HAP-1 (cell line): ENCODE results near the gene CCDC60.

ENCODE experiments used
- DNase-seq, 2 experiments: peaks; one replicate each; pipeline ENCODE4 v3.0.0-alpha.2; 2016 to 2020; ENCODE audit warnings: low spot score in 2 of 2
- H3K27me3 ChIP-seq: fragments of 250-450 bp; sonication (Bioruptor Pico); 2 replicates; pipeline ENCODE4 v1.5.1; 2020; ENCODE audit warnings: low read depth, mild to moderate bottlenecking, moderate library complexity
- H3K36me3 ChIP-seq: fragments of 250-450 bp; sonication (Bioruptor Pico); replicated peaks from 2 replicates; pipeline ENCODE4 v1.5.1; 2020; ENCODE audit warnings: mild to moderate bottlenecking
- H3K4me1 ChIP-seq: fragments of 250-450 bp; sonication (Bioruptor Pico); 2 replicates; pipeline ENCODE4 v1.5.1; 2020; ENCODE audit warnings: mild to moderate bottlenecking
- H3K4me3 ChIP-seq: fragments of 250-450 bp; sonication (Bioruptor Pico); 2 replicates; pipeline ENCODE4 v1.5.1; 2020; ENCODE audit warnings: mild to moderate bottlenecking, moderate library complexity
- H3K9me3 ChIP-seq: fragments of 250-450 bp; sonication (Bioruptor Pico); 2 replicates; pipeline ENCODE4 v1.5.1; 2020; ENCODE audit warnings: mild to moderate bottlenecking, moderate library complexity
- in situ Hi-C: fragments of 300-500 bp; cut with MboI; formaldehyde crosslinking; loops from 3 replicates; pipeline ENCODE4 v1.14.3; 2020; ENCODE audit warnings: low sequenced_read_pairs, inconsistent platforms, mixed read lengths

The CCDC60 gene

DNA sequence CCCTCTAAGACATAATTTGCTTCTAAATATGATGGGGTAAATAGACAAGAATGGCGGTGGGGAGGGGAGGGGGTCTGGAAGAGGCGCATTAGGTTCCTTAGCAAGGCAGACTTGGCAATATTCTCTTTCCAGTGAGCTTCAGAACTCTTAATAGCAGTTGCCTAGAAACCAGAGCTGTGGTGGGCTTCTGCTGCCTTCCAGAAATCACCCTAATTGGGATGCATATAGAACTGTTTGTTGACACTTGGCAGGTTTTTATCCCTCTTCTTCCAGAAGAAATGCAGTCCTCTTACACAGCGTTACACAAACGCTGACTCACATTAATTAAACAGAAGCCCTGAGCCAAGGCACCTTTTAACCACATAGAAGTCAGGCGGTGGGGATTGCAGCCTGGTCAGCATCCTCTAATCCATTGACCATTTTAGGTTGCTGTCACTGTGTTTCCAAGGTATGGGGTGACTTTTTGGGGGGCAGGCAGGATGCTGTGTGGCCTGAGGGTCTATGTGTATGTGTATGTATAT lies 114.1 kb downstream of the CCDC60 start:
- Histone ChIP-seq H3K36me3 (no peaks in the 10 kb centered on the region), H3K27me3 (no peaks in the 10 kb centered on the region), H3K9me3 (no peaks in the 10 kb centered on the region), H3K4me1 (no peaks in the 10 kb centered on the region), H3K4me3 (no peak overlapping the region)
- no peak for DNase-seq
- in situ Hi-C loops = no loop called here

DNA sequence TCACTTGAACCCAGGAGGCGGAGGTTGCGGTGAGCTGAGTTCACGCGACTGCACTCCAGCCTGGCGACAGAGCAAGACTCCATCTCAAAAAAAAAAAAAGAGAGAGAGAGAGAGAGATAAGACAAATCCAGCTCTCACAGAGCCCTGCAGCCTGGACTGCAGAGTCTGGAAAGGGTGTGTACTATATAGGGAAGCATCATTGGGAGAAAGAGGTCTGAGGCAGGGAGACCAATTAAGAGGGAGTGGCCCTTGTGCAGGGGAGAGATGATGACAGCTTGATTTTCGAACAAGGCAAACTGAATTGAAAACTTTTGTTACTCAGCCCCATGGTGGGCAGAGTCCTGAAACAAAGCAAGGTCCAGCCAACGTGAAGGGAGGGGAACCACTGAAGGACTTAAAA lies 116.2 kb downstream of the CCDC60 start:
- Histone ChIP-seq H3K27me3 (no peaks in the 10 kb centered on the region), H3K9me3 (no peaks in the 10 kb centered on the region), H3K4me1 (no peaks in the 10 kb centered on the region), H3K36me3 (no peaks in the 10 kb centered on the region), H3K4me3 (no peak overlapping the region)
- no peak for DNase-seq
- in situ Hi-C loops = no loop called here

DNA sequence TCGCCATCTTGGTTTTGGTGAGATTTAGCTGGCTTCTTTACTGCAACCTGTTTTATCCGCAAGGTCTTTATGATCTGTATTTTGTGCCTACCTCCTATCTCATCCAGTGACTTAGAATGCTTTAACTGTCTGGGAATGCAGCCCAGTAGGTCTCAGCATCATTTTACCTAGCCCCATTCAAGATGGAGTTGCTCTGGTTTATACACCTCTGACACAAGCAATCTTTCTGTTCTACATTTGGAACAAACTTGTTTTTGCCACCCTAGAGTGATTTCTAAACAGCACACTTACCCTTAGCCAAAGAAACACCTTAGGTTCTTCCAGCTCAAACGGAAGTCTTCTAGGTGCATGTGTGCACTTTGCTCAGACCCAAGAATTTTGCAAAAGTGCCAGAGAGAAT lies 122.3 kb downstream of the CCDC60 start:
- in situ Hi-C loops = no loop called here
- H3K9me3 ChIP-seq = no peaks in the 10 kb centered on the region; the same call in 1 of the 2 replicates
- no peaks in the 10 kb centered on the region for H3K27me3 ChIP-seq
- no peaks in the 10 kb centered on the region for H3K36me3 ChIP-seq
- DNase-seq = no peak
- H3K4me3 ChIP-seq = no peak overlapping the region
- no peaks in the 10 kb centered on the region for H3K4me1 ChIP-seq

DNA sequence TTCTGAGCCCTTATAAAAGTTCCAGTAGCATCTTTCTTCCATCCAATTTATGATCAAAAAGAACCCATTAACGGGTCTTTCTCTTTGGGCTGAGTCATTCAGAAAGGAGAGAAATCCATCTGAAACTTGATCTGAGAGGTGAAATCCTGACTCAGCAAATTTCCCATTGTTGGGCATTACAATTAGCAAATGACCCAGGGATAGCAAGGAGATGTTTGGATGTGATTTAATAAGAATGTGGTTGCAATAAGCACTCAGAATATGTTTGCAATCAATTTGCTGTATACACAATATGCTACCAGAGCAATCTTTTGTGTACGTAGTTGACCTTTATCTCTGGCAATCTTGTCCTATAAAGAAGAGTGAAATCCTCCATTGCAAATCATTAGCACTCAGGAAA lies 122.7 kb downstream of the CCDC60 start:
- H3K4me1 ChIP-seq = no peaks in the 10 kb centered on the region
- no peaks in the 10 kb centered on the region for H3K27me3 ChIP-seq
- no peaks in the 10 kb centered on the region for H3K36me3 ChIP-seq
- H3K9me3 ChIP-seq = no peaks in the 10 kb centered on the region; the same call in 1 of the 2 replicates
- in situ Hi-C loops = no loop called here
- no peak for DNase-seq
- H3K4me3 ChIP-seq = no peak overlapping the region

DNA sequence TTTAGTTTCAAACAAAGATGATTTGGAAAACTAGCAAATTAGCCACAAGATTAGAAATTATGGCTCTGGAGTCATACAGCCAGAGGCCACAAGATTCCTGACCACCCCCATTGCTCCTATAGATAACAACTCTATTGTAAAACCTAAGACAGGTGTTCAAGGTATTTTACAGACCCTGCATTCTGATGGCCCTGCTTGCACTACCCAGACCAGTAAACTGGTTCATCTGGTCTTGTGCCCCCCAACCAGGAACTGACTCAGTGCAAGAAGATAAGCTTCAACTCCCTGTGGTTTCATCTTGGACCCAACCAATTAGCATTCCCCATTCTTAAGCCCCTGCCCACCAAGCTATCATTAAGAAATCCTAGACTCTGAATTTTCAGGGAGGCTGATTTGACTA lies 125.0 kb downstream of the CCDC60 start:
- Histone ChIP-seq H3K4me3 (no peak overlapping the region), H3K36me3 (no peaks in the 10 kb centered on the region), H3K27me3 (no peaks in the 10 kb centered on the region), H3K4me1 (no peaks in the 10 kb centered on the region), H3K9me3 (no peaks in the 10 kb centered on the region; the same call in 1 of the 2 replicates)
- in situ Hi-C loops = no loop called here
- no peak for DNase-seq

DNA sequence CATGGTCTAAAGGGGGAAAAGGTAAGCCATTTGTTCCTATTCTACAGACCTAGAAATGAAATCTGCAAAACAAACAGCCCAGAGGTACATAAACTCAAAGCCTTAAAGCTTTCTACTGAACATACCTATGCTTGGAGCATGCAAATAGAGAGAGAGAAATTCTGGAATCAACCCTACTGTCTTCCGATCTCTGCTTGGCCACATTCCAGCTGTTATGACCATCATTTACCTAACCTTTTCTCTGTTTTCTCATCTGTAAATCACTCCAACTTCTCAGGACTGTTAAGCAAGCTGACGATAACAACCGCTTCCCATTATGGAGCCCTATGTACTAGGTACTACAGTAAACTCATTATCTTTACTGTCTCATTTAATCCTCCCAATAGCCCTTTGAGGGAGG lies 126.3 kb downstream of the CCDC60 start:
- Histone ChIP-seq H3K36me3 (no peaks in the 10 kb centered on the region), H3K4me1 (no peaks in the 10 kb centered on the region), H3K27me3 (no peaks in the 10 kb centered on the region), H3K4me3 (no peak overlapping the region), H3K9me3 (no peaks in the 10 kb centered on the region; the same call in 1 of the 2 replicates)
- in situ Hi-C loops = no loop called here
- no peak for DNase-seq

DNA sequence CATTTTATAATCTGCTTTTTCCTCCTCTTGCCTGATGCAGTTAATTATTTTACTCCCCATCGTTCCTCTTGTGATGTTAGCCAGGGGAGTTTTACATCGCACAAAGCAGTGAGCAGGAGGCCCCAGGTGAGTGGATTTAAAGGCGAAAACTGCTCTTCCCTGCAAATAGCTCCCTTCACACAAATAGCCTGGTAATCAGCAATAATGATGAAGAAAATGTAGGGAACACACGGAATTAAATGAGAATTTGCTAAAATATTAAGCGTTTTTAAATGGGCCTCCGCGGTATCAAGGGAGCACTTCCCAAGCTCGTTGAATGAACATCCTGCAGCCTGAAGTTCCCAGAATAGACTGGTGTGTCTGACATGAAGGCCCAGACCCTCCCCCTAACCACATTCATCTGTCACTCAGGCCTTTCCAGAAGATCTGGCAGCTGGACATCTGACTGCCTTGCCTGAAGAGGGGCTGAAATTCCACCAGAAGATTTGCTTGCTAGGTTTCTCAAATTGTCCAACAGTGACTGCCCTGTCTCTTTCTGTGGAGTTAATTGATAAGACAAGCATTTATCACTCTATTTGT lies 127.2 kb downstream of the CCDC60 start:
- Histone ChIP-seq H3K27me3 (no peaks in the 10 kb centered on the region), H3K4me3 (no peak overlapping the region), H3K9me3 (no peaks in the 10 kb centered on the region; the same call in 1 of the 2 replicates), H3K4me1 (no peaks in the 10 kb centered on the region), H3K36me3 (no peaks in the 10 kb centered on the region)
- DNase-seq = no peak
- in situ Hi-C loops = no loop called here

DNA sequence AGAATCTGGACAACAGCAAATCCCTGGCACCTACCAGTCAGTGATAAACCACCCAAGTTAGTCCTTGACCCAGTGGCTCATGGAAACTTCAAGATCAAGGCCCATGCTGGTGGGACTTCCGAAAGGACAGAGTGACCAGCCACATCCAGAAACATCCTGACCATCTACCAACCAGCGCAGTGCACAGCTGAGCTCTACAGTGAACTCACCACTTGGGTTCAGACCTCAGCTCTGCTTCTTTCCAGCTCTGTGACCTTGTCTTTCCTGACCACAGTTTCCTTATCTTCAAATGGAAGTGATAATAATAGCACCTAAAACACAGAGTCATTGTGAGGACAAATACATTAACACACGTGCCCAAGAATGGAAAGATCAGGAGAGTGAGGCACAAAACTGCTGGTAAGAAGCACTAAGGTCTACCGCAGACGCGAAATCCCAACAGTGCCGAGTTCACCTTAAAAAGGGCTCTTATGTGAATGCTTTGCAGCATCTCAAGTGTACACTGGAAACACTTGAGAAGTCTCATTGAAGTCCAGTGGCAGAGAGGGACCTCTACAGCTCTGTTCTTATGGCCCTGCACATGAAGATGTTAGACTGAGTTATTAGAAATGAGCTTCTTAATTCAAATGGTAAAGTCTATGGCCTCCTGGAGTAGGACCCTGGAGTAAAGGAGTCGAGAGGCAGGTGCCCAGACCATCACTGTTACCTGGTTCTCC lies 128.8 kb downstream of the CCDC60 start:
- H3K27me3 ChIP-seq = no peaks in the 10 kb centered on the region
- in situ Hi-C loops = no loop called here

DNA sequence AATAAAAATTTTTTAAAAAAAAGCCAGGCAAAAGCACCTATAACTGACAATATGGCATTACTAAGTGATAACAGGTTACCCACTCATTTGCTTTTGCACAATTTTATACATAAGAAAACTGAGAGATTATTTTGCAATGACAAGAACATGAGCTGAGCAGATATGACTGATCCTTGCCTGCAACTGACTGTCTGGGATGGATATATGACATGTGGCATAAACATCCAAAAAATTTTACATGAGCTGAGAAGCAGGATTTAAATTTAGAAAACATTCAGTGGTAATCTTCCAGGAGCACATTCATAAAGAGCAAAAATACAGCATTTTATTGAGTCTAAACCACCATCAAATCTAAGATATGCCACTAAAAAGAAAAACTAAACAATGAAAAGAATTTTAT lies 133.8 kb downstream of the CCDC60 start:
- no peaks in the 10 kb centered on the region for H3K4me1 ChIP-seq
- H3K4me3 ChIP-seq = no peak overlapping the region
- H3K9me3 ChIP-seq = no peaks in the 10 kb centered on the region
- in situ Hi-C loops = no loop called here
- no peaks in the 10 kb centered on the region for H3K36me3 ChIP-seq
- no peaks in the 10 kb centered on the region for H3K27me3 ChIP-seq
- DNase-seq = no peak

More for the DNA sequence above, 128.8 kb downstream of the CCDC60 start:
- Histone ChIP-seq H3K36me3 (no peaks in the 10 kb centered on the region), H3K9me3 (no peaks in the 10 kb centered on the region; the same call in 1 of the 2 replicates), H3K4me1 (no peaks in the 10 kb centered on the region), H3K4me3 (no peak overlapping the region)
- DNase-seq = no peak

DNA sequence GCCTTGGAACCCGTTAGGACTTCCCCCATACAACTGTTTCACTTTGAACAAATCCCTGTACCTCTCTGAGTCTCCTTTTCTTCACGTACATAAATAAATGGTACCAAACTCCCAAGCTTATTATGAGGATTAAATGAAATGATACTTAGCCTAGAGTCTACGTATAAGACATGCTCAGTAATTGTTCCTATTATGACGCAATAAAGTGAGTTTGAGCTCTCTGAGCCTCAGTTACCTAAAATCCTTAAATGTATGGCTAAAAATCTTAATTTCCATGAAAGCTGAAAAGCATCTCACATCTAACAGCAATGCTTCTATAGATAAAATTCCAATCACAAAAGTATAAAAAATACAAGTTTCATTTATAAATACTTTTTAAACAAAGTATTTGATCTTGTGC lies 141.1 kb downstream of the CCDC60 start:
- Histone ChIP-seq H3K4me1 (no peaks in the 10 kb centered on the region), H3K36me3 (no peaks in the 10 kb centered on the region), H3K9me3 (no peaks in the 10 kb centered on the region), H3K27me3 (no peaks in the 10 kb centered on the region), H3K4me3 (no peak overlapping the region)
- in situ Hi-C loops = no loop called here
- no peak for DNase-seq

DNA sequence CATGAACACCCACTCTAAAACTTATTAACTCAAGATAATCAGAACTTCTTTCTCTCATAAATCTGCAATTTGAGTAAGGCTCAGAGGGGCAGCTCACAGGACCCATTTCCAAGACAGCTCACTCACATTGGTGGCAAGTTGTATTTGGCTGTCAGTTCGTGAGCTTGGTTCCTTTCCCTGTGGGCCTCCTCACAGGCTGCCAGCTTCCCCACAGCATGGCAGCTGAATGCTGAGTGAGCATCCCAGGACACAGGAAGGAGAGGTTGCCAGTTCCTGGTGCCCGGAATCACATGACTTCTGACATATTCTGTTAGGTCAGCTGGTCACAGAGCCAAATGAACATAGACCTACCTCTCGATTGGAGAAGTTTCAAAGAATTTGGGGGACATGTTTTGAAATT lies 142.4 kb downstream of the CCDC60 start:
- in situ Hi-C loops = no loop called here
- no peaks in the 10 kb centered on the region for H3K9me3 ChIP-seq

DNA sequence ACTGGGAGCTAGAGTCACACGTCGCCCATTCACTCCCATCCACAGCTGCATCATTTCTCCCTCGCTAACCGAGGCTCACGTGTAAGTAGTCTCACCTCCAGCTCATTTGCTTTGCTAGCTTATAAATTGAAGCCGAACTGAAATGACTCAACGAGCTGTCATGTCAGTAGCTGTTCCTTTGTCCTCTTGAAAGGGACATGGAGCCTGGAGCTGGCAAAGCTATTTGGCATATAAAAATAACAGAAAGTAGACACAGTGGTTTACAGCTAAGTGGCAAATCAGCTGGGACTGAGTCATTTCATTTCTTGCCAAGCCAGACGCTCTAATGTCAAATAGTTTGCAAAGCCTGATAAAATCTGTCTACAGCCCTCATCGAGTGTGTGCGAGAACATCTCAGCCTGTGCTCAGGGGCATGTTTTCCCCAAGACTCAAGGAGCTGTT lies 144.6 kb downstream of the CCDC60 start:
- DNase-seq = no peak

More for the DNA sequence above, 142.4 kb downstream of the CCDC60 start:
- no peak overlapping the region for H3K4me3 ChIP-seq
- H3K36me3 ChIP-seq = no peaks in the 10 kb centered on the region
- no peaks in the 10 kb centered on the region for H3K27me3 ChIP-seq
- no peak for DNase-seq
- H3K4me1 ChIP-seq = no peaks in the 10 kb centered on the region

DNA sequence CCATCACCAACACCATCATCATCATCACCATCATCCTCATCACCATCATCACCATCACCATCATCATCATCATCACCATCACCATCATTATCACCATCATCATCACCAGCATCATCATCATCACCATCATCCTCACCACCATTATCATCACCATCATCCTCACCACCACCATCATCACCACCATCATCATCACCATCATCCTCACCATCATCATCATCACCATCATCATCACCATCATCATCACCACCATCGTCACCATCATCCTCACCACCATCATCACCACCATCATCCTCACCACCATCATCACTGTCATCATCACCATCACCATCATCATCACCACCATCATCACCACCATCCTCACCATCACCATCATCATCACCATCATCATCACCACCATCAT lies 146.0 kb downstream of the CCDC60 start:
- H3K4me1 ChIP-seq = no peaks in the 10 kb centered on the region
- in situ Hi-C loops = no loop called here
- H3K4me3 ChIP-seq = no peak overlapping the region
- no peak for DNase-seq
- H3K27me3 ChIP-seq = no peaks in the 10 kb centered on the region
- H3K9me3 ChIP-seq = no peaks in the 10 kb centered on the region
- H3K36me3 ChIP-seq = no peaks in the 10 kb centered on the region

More for the DNA sequence above, 144.6 kb downstream of the CCDC60 start:
- Histone ChIP-seq H3K9me3 (no peaks in the 10 kb centered on the region), H3K36me3 (no peaks in the 10 kb centered on the region), H3K4me1 (no peaks in the 10 kb centered on the region), H3K4me3 (no peak overlapping the region), H3K27me3 (no peaks in the 10 kb centered on the region)
- in situ Hi-C loops = no loop called here

DNA sequence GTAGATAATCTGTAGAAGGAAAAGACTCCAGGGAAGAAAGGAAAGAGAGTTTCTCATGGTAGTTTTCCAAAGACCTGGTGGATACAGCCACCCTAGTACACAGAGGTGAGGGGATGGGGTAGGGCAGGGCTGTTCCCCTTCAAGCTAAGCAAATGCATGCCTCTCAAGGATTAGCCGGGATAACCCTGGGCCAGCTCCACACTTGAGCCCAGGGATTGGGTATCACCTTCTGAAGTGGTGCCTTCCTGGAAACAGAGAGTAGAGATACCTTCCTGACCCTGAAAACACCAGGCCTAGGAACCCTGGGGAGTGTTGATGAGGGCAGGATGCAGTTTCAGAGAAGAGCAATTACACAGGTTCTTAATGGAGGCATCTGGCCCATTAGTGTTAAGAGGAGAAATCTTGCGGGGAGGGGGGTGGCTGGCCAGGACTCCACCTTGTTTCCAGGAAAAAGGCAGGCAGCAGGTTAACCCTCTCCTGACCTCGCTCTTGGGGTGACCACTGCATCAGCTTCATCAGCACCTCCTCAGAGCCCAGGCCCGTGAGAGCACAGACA lies 152.1 kb downstream of the CCDC60 start:
- Histone ChIP-seq H3K4me1 (no peaks in the 10 kb centered on the region), H3K36me3 (no peaks in the 10 kb centered on the region), H3K4me3 (no peak overlapping the region), H3K9me3 (no peaks in the 10 kb centered on the region), H3K27me3 (no peaks in the 10 kb centered on the region)
- in situ Hi-C loops = no loop called here
- DNase-seq = no peak
